Stimulated activated CD4-positive, alpha-beta T cell treated with anti-CD3 and anti-CD28 coated beads, TNF-alpha, amount 100 ng/mL, for 1 hour (primary cell): ENCODE measurements around the gene ZFP2.
"Not testable (repeated sequence)": the region's sequence is repeated elsewhere in the genome, so short reads cannot be mapped to it uniquely, and the experiment has no call there.

Experiments used
- DNase-seq, 3 donors: peaks; one replicate each; pipeline ENCODE4 v3.0.0-alpha.2; 2020; ENCODE audit warnings: low read depth in 3 of 3, low spot score in 1 of 3

Gene ZFP2

GRCh38 chr5:178895615-178896571 lies at the start of gene ZFP2:
Gene ZFP2, plus strand, starts transcription at chr5:178895913. Its CDS starts 35,401 bp downstream, at chr5:178931314.
- DNase-seq = peak in 1 of 3 donors; percentile 9

DNA sequence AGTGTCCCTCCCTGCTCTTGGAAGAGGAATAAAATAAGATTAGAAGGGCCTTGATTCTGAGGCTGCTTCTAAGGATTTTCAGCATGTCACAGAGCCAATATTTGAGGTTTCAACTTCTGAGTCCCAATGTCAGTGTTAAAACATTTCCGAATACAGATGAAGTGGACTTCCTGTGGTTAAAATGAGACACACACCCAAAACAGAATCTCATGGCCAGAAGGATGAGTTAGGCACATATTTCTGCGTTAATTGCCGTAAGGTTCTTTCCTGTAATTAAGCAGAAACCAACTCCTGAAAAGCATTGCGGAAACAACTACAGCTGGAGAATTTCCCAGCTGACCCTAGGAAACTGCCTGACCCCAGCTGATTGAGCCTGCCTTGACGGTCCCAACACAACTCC lies 46.4 kb upstream of the ZFP2 start:
- DNase-seq = no peak

- DNase-seq = no peak
These were observed 43.8 kb upstream of the ZFP2 start for GRCh38 chr5:178851951-178852350.

DNA sequence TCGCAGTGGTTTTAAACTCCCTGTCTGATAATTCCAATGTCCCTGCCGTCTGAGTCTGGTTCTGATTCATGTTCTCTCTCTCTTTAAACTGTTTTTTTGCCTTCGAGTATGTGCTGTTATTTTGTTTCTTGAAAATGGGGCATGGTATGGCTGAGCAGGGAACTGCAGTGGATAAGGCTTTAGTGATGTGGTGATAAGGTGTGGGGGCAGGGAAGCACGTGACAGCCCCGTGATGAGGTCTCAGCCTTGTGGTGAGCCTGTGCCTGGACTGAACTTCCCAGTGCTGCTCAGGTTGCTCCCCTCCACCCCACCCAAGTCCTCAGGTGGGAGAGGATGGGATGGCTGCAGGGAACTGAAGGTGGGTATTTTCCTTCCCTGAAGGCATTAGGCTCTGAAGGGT lies 41.4 kb upstream of the ZFP2 start:
- no peak for DNase-seq

DNA sequence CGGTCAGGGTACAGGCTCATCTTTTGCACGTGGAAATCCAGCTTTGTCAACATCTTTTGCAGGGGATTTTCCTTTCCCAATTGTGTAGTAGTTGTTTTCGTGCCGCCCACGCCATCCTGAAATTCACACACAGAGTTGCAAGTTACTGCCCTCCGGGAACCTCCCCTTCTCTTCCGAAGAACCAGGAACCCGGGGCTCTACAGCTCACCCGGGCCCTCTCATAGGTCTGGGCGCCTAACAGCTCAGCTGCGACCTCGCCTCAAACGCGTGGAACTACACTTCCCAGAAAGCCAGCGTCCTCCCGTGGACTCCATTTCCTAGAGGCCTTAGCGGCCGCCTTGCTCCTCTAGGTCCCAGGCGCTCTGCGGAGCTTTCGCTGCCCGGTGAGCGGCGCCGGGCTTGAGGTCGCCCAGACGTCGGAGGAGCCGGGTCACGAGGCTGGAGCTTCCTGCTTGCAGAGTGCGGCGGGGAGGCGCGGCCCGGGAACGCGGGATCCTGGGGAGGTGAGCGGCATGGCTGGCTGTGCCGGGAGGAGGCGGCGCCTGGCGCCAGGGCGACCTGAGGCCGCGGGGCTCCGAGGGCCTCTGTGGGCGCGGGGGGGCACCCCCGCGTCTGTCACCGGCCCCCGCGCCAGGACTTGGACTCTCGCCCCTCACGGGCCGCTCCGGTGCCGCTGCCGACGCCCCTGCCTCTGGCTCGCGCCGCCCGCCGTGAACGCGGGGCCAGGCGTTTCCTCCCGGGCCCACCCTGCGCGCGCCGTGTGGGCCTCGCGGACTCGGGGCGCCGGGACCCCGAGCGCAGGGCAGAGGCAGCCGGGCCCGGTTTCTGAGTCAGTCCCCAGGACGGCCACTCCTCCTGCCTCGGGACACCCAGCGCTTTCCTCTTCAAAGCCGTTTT lies 35.8 kb upstream of the ZFP2 start, which contains the start of gene ZNF354B:
TSS of gene ZNF354B (plus strand) at position 329 of the 897 bp plus-strand sequence. CDS start 1,095 bp downstream, outside the sequence.
- peak; percentile 54 to 67 (median 59) for DNase-seq

DNA sequence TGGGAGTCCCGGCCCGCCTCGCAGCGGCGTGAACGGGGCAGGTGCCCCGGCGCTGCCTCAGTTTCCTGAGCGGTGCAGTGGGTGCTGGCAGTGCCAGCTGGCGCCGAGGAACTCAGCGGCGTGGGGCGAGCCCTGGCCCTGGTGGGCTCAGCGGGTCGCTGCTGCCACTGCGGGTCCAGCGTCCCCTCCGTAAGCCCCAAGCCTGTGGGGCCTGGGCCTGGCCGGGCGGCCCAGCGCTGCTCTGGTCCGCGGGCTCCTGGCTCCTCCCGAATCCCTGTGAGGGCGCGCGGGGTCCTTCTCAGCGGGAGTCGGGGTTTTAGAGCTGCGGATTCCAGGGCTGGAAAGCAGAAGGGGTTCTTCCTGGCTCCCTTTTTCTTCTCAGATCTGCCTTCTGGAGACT lies 35.1 kb upstream of the ZFP2 start:
- not testable (repeated sequence) for DNase-seq

DNA sequence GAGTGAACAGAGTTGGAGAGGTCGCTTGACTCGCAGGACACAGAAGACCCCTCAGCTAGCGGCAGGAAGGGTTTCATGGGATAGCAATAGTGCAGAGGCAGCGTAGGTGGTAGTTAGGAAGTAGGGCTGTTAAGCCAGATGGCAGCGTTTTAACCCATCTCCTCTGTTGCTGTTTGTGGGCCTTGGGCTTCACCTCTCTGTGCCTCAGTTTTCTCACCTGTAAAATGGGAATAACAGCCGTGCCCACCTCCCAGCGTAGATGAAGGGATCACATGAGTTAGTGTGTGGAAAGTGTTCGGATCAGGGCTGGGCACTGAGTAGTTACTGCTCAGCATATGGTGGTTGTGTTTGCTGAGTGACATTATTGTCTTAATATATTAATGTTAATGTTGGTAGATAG lies 34.1 kb upstream of the ZFP2 start:
- no peak for DNase-seq

- no peak for DNase-seq
These were observed 28.8 kb upstream of the ZFP2 start for GRCh38 chr5:178866946-178867345.

GRCh38 chr5:178869577-178869976 lies 26.1 kb upstream of the ZFP2 start:
- no peak for DNase-seq

DNA sequence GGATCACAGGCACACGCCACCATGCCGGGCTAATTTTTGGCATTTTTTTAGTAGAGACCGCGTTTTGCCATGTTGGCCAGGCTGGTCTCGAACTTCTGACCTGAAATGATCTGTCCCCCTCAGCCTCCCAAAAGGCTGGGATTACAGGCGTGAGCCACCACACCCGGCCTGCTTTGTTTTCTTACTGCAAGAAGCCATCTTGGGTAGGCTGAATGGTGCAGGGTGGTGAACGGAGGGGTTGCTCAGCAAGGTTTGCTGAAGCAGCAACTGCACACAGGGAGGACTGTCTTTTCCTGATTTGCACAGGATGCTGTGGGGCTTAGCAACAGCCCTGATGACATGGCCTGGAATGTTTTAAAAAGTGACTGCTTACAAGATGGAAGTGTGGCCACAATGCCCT lies 25.3 kb upstream of the ZFP2 start:
- DNase-seq = no peak

DNA sequence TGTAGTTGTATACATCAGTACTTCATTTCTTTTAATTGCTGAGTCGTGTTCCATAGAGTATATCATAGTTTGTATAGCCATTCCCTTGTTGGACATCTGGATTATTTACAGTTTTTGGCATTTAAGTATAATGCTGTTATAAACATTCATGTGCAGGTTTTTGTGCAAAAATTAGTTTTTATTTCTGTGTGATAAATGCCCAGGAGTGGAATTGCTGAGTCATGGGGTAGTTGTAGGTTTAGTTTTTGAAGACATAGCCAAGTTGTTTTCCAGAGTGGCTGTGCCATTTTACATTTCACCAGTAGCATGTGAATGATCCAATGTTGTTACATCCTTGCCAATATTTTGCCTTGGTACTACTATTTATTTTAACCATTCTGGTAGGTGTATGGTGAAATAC lies 23.4 kb upstream of the ZFP2 start:
- no peak for DNase-seq

GRCh38 chr5:178883115-178883694 lies 12.5 kb upstream of the ZFP2 start:
- not testable (repeated sequence) for DNase-seq

DNA sequence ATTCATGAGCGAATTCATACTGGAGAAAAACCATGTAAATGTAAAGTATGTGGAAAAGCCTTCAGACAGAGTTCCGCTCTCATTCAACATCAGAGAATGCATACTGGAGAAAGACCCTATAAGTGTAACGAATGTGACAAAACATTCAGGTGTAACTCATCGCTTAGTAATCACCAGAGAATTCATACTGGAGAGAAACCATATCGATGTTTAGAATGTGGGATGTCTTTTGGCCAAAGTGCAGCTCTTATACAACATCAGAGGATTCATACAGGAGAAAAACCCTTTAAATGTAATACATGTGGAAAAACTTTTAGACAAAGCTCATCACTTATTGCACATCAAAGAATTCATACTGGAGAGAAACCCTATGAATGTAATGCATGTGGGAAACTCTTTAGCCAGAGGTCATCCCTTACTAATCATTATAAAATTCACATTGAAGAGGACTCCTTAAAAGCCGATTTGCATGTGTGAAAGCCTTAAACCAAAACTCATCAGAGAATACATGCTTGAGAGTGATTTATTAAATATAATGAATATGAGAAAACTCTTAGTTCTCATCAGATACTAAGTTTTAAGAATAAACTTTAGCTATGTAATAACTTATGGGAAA lies 11.8 kb upstream of the ZFP2 start:
- DNase-seq = no peak

GRCh38 chr5:178899289-178899688 lies 3.6 kb downstream of the ZFP2 start:
- DNase-seq = no peak

DNA sequence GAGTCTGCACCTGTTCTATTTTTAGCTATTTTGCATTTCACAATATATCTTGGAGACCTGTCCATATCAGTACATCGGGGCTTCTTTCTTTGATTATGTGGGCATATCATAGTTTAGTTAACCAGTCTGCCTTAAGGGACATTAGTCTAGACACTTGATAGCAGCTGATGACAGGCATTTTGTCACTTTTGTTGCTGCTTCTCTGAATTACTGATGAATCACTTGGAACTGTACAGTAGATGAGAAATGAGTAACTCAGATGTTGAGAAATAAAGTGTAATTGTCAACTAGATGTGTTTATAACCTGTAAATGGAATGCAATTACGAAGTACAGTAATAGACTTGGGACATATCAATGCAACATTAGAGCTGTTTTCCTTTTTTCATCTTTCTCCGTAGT lies 7.1 kb downstream of the ZFP2 start:
- DNase-seq = no peak

DNA sequence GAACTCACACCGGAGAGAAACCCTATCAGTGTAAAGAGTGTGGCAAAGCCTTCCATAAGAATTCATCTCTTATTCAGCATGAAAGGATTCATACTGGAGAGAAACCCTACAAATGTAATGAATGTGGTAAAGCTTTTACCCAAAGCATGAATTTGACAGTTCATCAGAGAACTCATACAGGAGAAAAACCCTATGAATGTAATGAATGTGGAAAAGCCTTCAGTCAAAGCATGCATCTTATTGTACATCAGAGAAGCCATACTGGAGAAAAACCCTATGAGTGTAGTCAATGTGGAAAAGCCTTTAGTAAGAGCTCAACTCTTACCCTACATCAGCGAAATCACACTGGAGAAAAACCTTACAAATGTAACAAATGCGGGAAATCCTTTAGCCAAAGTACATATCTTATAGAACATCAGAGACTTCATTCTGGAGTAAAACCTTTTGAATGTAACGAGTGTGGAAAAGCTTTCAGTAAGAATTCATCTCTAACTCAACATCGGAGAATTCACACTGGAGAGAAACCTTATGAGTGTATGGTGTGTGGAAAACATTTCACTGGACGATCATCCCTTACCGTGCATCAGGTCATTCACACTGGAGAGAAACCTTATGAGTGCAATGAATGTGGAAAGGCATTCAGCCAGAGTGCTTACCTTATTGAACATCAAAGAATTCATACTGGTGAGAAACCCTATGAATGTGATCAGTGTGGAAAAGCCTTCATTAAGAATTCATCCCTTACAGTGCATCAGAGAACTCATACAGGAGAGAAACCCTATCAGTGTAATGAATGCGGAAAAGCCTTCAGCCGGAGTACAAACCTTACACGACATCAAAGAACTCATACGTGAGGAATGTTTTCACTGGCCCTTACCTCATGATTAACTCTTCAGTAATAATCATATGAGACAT lies 36.4 kb downstream of the ZFP2 start:
- DNase-seq = no peak

GRCh38 chr5:178940569-178941360 lies 45.1 kb downstream of the ZFP2 start, which contains the start of gene ZNF454:
Gene ZNF454, plus strand, starts transcription at chr5:178941198. Its CDS starts 1,594 bp downstream, at chr5:178942792.
- DNase-seq = no peak

DNA sequence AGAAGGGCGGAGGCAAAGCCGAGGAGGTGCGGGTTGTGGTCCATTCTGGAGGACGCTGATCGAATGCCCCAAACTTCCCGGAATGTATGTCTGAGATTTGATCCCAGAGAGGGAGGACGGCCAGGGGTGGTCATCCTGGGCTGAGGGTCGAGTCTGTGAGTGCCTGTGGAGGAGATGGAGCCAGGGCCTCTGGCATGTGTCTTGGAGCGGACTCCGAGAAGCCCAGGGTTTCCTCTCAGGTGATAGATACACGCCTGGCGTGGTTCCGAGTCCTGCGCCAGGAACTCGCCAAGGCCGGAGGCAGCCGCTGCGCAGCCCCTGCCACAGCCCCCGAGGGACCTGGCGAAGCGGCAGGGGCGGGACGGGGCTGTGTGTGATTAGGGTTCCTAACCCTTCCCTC lies 45.6 kb downstream of the ZFP2 start:
- DNase-seq = no peak
